Epithelial cell of proximal tubule (primary cell): ENCODE data around the gene GID8. TPM values are rescaled to one million over a fixed set of nuclear protein-coding genes. Genes with fewer than 3 reads are reported as not detected.

ENCODE experiments used
- DNase-seq: peaks from one replicate; pipeline ENCODE4 v3.0.0-alpha.2; 2011; ENCODE audit warnings: low read depth
- H3K4me3 ChIP-seq: 2 replicates; pipeline ENCODE4 v1.5.1; 2011; ENCODE audit warnings: low read depth, mild to moderate bottlenecking, low read length
- total RNA-seq: library from RNA; depleted of rRNA; stranded (reverse); fragments of >200 nt; gene quantifications from 2 replicates; pipeline ENCODE4 v1.2.3, GENCODE V29; 2015
- TF ChIP-seq, protein P1 (sequence below): conservative IDR thresholded peaks from 2 replicates; pipeline ENCODE4 v1.5.1; 2012; ENCODE audit warnings: low read depth, mild to moderate bottlenecking, low read length

The GID8 gene
- total RNA-seq, 1 donor from 2014 or later: 23.6 TPM

DNA sequence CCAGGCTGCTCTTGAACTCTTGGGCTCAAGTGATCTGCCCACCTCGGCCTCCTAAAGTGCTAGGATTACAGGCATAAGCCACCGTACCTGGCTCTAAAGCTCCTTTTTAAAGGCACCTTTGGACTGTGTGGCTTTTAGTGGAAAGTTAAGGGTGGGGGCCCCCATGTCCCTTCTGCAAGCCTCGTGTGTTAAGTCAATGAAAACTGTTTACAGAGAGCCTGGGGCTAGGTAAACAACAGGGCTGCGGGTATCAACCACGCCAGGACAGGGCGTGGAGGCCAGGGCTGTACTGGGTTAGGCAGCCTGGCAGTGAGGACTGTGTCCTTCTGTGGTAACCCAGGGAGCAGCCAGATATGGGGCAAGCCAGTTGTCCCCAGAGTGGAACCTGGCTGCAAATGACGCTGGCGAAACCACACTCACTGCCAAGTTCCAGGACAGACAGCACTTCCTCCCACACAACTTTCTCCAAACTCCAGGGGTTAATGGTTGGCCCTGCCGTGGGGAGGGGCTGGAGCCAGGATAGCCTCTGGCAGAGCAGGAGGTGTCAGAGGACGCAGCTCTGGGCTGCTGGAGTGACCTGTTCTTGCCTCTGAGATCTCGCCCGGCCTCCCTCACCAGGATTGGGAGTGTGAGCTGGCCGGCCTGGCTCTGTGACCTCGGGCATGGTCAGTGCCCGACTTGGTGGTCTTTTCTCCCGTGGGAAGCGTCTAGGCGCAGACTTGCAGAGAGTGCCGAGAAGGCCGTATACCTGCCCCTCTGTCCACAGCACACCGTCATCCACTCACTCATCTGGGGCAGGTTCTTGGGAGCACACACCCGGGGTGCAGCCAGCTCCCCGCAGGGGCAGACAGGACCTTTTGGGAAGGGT lies 17.8 kb downstream of the GID8 start:
- no peak for DNase-seq
- no peak overlapping the region for H3K4me3 ChIP-seq
- TF ChIP-seq, protein P1, sequence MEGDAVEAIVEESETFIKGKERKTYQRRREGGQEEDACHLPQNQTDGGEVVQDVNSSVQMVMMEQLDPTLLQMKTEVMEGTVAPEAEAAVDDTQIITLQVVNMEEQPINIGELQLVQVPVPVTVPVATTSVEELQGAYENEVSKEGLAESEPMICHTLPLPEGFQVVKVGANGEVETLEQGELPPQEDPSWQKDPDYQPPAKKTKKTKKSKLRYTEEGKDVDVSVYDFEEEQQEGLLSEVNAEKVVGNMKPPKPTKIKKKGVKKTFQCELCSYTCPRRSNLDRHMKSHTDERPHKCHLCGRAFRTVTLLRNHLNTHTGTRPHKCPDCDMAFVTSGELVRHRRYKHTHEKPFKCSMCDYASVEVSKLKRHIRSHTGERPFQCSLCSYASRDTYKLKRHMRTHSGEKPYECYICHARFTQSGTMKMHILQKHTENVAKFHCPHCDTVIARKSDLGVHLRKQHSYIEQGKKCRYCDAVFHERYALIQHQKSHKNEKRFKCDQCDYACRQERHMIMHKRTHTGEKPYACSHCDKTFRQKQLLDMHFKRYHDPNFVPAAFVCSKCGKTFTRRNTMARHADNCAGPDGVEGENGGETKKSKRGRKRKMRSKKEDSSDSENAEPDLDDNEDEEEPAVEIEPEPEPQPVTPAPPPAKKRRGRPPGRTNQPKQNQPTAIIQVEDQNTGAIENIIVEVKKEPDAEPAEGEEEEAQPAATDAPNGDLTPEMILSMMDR: no peak

DNA sequence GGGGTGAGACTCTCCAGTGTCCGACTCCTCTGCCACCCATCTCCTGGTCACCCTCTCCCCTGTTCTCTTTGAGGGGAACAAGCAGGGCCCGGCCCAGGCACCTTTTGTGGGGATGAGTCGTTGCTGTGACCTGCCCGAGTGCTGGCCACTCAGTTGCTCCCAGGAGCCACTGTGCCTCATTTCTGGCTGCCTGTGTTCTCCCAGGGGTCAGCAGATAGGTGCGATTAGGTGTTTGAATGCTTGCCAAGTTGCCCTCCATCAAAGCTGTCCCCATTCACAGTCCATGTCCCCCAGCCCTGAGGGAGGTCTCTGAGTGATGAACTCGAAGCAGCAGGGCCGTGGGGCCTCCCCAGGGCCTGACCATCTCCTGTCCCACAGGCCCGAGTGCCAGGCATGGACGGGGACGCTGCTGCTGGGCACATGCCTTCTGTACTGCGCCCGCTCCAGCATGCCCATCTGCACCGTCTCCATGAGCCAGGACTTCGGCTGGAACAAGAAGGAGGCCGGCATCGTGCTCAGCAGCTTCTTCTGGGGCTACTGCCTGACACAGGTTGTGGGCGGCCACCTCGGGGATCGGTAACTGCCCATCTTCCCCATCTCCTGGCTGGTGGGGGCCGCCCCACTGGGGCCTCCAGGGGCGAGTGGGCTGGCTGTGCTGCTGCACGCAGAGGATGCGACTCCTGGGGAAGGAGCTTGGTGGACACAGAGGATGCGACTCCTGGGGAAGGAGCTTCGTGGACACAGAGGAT lies 18.6 kb downstream of the GID8 start:
- no peak for DNase-seq
- no peak overlapping the region for H3K4me3 ChIP-seq
- TF ChIP-seq, protein P1: no peak

DNA sequence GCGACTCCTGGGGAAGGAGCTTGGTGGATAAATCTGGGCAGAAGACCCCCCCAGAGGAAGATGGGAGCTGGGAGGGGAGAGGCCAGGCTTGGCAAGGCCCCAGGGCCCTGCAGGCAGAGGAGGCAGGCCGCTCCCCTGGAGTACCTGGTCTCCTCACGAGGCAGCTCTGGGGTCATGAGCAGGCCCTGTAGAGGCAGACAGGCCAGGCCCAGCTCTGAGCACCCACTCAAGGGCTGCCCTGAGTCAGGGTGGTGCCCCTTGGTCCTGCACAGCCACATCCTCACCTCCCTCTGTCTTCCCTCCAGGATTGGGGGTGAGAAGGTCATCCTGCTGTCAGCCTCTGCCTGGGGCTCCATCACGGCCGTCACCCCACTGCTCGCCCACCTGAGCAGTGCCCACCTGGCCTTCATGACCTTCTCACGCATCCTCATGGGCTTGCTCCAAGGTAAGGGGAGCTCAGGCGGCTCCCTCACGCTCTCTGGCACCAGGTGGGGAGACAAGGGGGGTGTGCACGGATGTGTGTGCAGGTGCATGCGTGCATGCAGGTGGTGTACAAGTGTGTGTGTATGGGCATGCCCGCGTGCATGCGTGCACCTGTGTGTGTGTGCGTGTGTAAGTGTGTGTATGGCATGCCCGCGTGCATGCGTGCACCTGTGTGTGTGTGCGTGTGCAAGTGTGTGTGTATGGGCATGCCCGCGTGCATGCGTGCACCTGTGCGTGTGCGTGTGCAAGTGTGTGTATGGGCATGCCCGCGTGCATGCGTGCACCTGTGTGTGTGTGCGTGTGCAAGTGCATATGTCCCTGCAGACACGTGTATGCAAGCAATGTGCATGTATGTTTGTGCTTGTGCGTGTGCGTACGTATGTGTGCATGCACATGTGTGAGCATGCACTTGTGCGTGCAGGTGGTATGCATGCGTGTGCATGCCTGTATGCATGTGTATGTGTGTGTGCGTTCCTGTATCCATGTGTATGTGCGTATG lies 19.5 kb downstream of the GID8 start:
- TF ChIP-seq, protein P1: no peak
- DNase-seq: no peak
- H3K4me3 ChIP-seq: no peak overlapping the region

DNA sequence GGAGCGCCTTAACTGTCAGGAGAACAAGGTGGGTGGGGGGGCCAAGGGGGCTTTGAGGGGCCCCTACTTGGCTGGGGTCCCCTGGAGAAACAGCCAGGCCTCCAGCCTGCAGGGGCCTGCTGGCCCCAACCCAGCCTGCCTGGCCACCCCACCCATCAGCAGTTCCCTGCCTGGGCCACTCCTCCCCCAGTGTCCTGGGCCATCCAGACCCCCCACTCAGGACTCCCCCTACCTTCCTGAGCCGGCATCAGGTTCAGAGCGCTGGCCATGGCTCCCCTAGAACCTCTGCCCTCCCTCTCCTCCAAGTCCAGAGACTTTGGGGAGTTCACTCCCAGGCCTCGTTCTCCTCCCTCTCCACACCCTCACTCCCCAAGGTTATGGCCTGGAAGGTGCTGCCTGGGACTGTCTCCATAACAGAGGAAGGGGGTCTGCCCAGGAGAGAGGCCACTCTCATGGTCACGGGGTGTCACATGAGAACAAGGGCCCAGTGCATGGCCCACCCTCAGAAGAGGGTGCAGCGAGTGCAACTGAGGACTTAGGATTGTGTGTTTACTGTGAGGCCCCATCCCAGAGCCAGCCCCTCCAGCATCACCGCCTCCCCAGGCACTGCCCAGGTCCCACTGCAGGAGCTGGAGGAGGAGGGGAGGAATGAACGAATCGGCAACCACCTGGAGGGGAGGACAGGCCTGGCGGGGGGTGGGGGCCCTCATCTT lies 20.6 kb downstream of the GID8 start:
- H3K4me3 ChIP-seq: no peak overlapping the region
- DNase-seq: no peak
- TF ChIP-seq, protein P1: no peak

DNA sequence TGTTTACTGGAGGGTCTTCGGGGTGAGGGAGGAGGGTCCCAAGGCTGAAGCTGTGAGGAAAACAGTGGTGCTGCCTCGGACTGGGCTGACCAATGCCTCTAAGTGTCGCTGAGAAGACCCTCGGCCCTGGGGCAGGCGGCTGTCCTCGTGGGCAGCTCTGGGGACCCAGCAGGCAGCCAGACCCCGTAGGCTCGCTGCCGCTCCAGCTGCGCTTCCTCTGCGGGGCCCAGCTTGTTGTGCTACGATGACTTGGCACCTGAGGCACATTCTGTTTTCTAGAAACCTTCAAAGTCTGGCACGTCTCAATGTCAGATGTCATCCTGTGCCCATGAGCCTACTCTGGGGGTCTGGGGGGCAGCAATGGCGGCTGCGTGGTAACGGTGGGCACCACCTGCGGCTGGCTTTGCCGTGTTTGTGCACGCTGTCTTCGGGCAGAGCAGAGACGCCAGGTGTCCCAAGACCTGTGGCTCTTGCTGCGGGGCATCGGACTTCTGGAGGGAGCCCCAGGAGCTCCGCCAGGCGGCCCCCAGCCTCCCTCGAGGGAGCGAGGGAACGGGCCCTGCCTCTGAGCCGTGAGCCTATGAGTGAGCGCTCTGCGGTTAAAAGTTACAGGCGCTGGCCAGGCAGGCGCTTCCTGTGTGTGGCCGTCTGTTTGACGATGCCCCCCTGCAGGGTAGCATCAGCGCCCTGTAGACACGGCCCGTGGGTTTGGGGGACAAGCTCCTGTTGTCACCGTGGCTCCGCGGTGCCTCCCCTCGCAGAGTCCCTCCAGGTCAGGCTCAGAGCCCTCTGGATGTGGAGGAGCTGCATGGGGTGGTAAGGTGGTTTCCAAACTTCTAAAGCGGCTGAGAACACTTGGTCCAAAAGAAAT lies 21.4 kb downstream of the GID8 start:
- no peak for DNase-seq
- TF ChIP-seq, protein P1: no peak
- no peak overlapping the region for H3K4me3 ChIP-seq
